Activated naive CD8-positive, alpha-beta T cell (primary cell): ENCODE measurements around the gene TNS1.

Experiments used
- H3K27ac Mint-ChIP-seq: one replicate; pipeline ENCODE4 v1.8.0; 2021; ENCODE audit warnings: mixed read lengths
- H3K27me3 Mint-ChIP-seq: one replicate; pipeline ENCODE4 v1.8.0; 2021; ENCODE audit warnings: mixed read lengths
- H3K36me3 Mint-ChIP-seq: one replicate; pipeline ENCODE4 v1.8.0; 2021; ENCODE audit warnings: mixed read lengths
- H3K4me1 Mint-ChIP-seq: one replicate; pipeline ENCODE4 v1.8.0; 2021; ENCODE audit warnings: low read depth, mixed read lengths
- H3K4me3 Mint-ChIP-seq: one replicate; pipeline ENCODE4 v1.8.0; 2021; ENCODE audit warnings: mild to moderate bottlenecking, mixed read lengths
- H3K9me3 Mint-ChIP-seq: one replicate; pipeline ENCODE4 v1.8.0; 2021; ENCODE audit warnings: low read depth, mixed read lengths

The TNS1 gene

GRCh38 chr2:217852555-217853211 is 150.1 kb downstream of the TNS1 start:
- no peaks in the 10 kb centered on the region for H3K4me1 Mint-ChIP-seq
- no peak overlapping the region for H3K27ac Mint-ChIP-seq
- H3K36me3 Mint-ChIP-seq, result no peaks in the 10 kb centered on the region
- no peak overlapping the region for H3K4me3 Mint-ChIP-seq
- no peaks in the 10 kb centered on the region for H3K27me3 Mint-ChIP-seq
- H3K9me3 Mint-ChIP-seq, result no peaks in the 10 kb centered on the region

- Mint-ChIP-seq H3K4me1 (no peaks in the 10 kb centered on the region), H3K9me3 (no peaks in the 10 kb centered on the region), H3K27ac (no peak overlapping the region), H3K4me3 (no peak overlapping the region), H3K36me3 (no peaks in the 10 kb centered on the region), H3K27me3 (no peaks in the 10 kb centered on the region)
These were observed 151.4 kb downstream of the TNS1 start for GRCh38 chr2:217851191-217852020.

GRCh38 chr2:217849154-217849975 is 153.4 kb downstream of the TNS1 start:
- Mint-ChIP-seq H3K27ac (no peak overlapping the region), H3K36me3 (no peaks in the 10 kb centered on the region), H3K9me3 (no peaks in the 10 kb centered on the region), H3K4me1 (no peaks in the 10 kb centered on the region), H3K4me3 (no peak overlapping the region), H3K27me3 (no peaks in the 10 kb centered on the region)

- Mint-ChIP-seq H3K4me1 (no peaks in the 10 kb centered on the region), H3K4me3 (no peak overlapping the region), H3K27ac (no peak overlapping the region), H3K9me3 (no peaks in the 10 kb centered on the region), H3K36me3 (no peaks in the 10 kb centered on the region), H3K27me3 (no peaks in the 10 kb centered on the region)
These were observed 154.3 kb downstream of the TNS1 start for GRCh38 chr2:217848351-217848957.

GRCh38 chr2:217847552-217848350 is 155.0 kb downstream of the TNS1 start:
- no peak overlapping the region for H3K4me3 Mint-ChIP-seq
- no peak overlapping the region for H3K27ac Mint-ChIP-seq
- H3K36me3 Mint-ChIP-seq, result no peaks in the 10 kb centered on the region
- H3K9me3 Mint-ChIP-seq, result no peaks in the 10 kb centered on the region
- H3K27me3 Mint-ChIP-seq, result no peaks in the 10 kb centered on the region
- no peaks in the 10 kb centered on the region for H3K4me1 Mint-ChIP-seq

GRCh38 chr2:217847115-217847514 is 155.7 kb downstream of the TNS1 start:
- Mint-ChIP-seq H3K4me1 (no peaks in the 10 kb centered on the region), H3K36me3 (no peaks in the 10 kb centered on the region), H3K9me3 (no peaks in the 10 kb centered on the region), H3K27me3 (no peaks in the 10 kb centered on the region), H3K27ac (no peak overlapping the region), H3K4me3 (no peak overlapping the region)

GRCh38 chr2:217846321-217846743 is 156.5 kb downstream of the TNS1 start:
- Mint-ChIP-seq H3K36me3 (no peaks in the 10 kb centered on the region), H3K4me3 (no peak overlapping the region), H3K27ac (no peak overlapping the region), H3K9me3 (no peaks in the 10 kb centered on the region), H3K4me1 (no peaks in the 10 kb centered on the region), H3K27me3 (no peaks in the 10 kb centered on the region)

GRCh38 chr2:217845301-217845700 is 157.5 kb downstream of the TNS1 start:
- Mint-ChIP-seq H3K9me3 (no peaks in the 10 kb centered on the region), H3K27me3 (no peaks in the 10 kb centered on the region), H3K4me3 (no peak overlapping the region), H3K36me3 (no peaks in the 10 kb centered on the region), H3K27ac (no peak overlapping the region), H3K4me1 (no peaks in the 10 kb centered on the region)

- H3K4me1 Mint-ChIP-seq, result no peaks in the 10 kb centered on the region
- no peaks in the 10 kb centered on the region for H3K36me3 Mint-ChIP-seq
- no peaks in the 10 kb centered on the region for H3K9me3 Mint-ChIP-seq
- no peak overlapping the region for H3K27ac Mint-ChIP-seq
- no peak overlapping the region for H3K4me3 Mint-ChIP-seq
- H3K27me3 Mint-ChIP-seq, result no peaks in the 10 kb centered on the region
These were observed 158.1 kb downstream of the TNS1 start for GRCh38 chr2:217844696-217845095.

GRCh38 chr2:217843324-217843723 is 159.5 kb downstream of the TNS1 start:
- Mint-ChIP-seq H3K27ac (no peak overlapping the region), H3K9me3 (no peaks in the 10 kb centered on the region), H3K27me3 (no peaks in the 10 kb centered on the region), H3K4me3 (no peak overlapping the region), H3K4me1 (no peaks in the 10 kb centered on the region), H3K36me3 (no peaks in the 10 kb centered on the region)

GRCh38 chr2:217842017-217842416 is 160.8 kb downstream of the TNS1 start:
- no peak overlapping the region for H3K4me3 Mint-ChIP-seq
- no peaks in the 10 kb centered on the region for H3K27me3 Mint-ChIP-seq
- H3K27ac Mint-ChIP-seq, result no peak overlapping the region
- H3K36me3 Mint-ChIP-seq, result no peaks in the 10 kb centered on the region
- no peaks in the 10 kb centered on the region for H3K4me1 Mint-ChIP-seq
- no peaks in the 10 kb centered on the region for H3K9me3 Mint-ChIP-seq

- Mint-ChIP-seq H3K27ac (no peak overlapping the region), H3K36me3 (no peaks in the 10 kb centered on the region), H3K9me3 (no peaks in the 10 kb centered on the region), H3K4me1 (no peaks in the 10 kb centered on the region), H3K27me3 (no peaks in the 10 kb centered on the region), H3K4me3 (no peak overlapping the region)
These were observed 162.3 kb downstream of the TNS1 start for GRCh38 chr2:217840522-217840921.

- H3K27ac Mint-ChIP-seq, result no peak overlapping the region
- H3K9me3 Mint-ChIP-seq, result no peaks in the 10 kb centered on the region
- no peak overlapping the region for H3K4me3 Mint-ChIP-seq
- H3K27me3 Mint-ChIP-seq, result no peaks in the 10 kb centered on the region
- H3K36me3 Mint-ChIP-seq, result no peaks in the 10 kb centered on the region
- no peaks in the 10 kb centered on the region for H3K4me1 Mint-ChIP-seq
These were observed 163.1 kb downstream of the TNS1 start for GRCh38 chr2:217839750-217840107.

GRCh38 chr2:217839073-217839749 is 163.6 kb downstream of the TNS1 start:
- Mint-ChIP-seq H3K4me3 (no peak overlapping the region), H3K27me3 (no peaks in the 10 kb centered on the region), H3K4me1 (no peaks in the 10 kb centered on the region), H3K9me3 (no peaks in the 10 kb centered on the region), H3K36me3 (no peaks in the 10 kb centered on the region), H3K27ac (no peak overlapping the region)
